H7 (cell line): Measurements from ENCODE around the gene NOL6. TPM values are rescaled to one million over a fixed set of nuclear protein-coding genes. Genes with fewer than 3 reads are reported as not detected.

Experiments
- DNase-seq: peaks from one replicate; pipeline ENCODE4 v3.0.0; 2012
- H3K27me3 ChIP-seq: 2 replicates; pipeline ENCODE4 v1.6.0; 2011; ENCODE audit warnings: mild to moderate bottlenecking, low read length; ENCODE audit not compliant: control insufficient read depth, insufficient read depth
- H3K36me3 ChIP-seq: replicated peaks from 2 replicates; pipeline ENCODE4 v1.5.1; 2011; ENCODE audit warnings: low read length; ENCODE audit not compliant: control insufficient read depth, insufficient read depth
- H3K4me3 ChIP-seq: 2 replicates; pipeline ENCODE4 v1.5.1; 2011; ENCODE audit warnings: low read depth, mild to moderate bottlenecking, control low read depth, low read length, moderate library complexity; ENCODE audit not compliant: insufficient read depth
- total RNA-seq: library from RNA; depleted of rRNA; stranded (reverse); fragments of >200 nt; shearing (Covaris generic); gene quantifications from 2 replicates; pipeline ENCODE4 v1.2.3, GENCODE V29; 2014; rRNA removed

NOL6 gene
- total RNA-seq, 1 experiment from 2014 or later, result 53.9 TPM

- no peak overlapping the region for H3K4me3 ChIP-seq
- H3K36me3 ChIP-seq, result no peaks in the 10 kb centered on the region
- no peak for DNase-seq
- no peaks in the 10 kb centered on the region for H3K27me3 ChIP-seq
Observed at GRCh38 chr9:33414889-33415500, 58.7 kb downstream of the NOL6 start.

DNA sequence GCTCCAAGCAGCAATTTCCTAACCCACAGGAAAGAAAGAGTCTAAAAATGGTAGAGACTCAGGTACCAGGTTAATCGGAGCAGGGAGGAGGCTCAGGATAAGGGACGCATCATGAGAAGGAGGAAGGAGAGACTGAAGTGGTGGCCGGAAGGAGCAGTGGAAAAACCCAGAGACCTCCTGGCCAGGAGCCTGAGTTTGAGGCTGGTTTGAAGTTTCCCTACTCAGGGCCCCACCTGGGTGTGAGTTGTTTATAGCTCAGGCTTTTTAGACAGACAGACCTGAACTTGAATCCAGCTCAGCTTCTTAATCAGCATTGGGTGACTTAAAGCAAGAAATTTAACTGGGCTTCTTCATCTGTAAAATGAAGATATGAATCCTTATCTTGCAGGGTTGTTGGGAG, 59.5 kb downstream of the NOL6 start:
- Histone ChIP-seq H3K36me3 (no peaks in the 10 kb centered on the region), H3K4me3 (no peak overlapping the region), H3K27me3 (no peaks in the 10 kb centered on the region)
- no peak for DNase-seq

Other genes with a start within 250 kb of the NOL6 start
- gene SPINK4, start 233.8 kb downstream of the NOL6 start, total RNA-seq, result not detected in 2 replicates
- gene BAG1, start 209.2 kb downstream of the NOL6 start, total RNA-seq, result 27.8 and 28.7 TPM in 2 replicates
- gene CHMP5, start 208.9 kb downstream of the NOL6 start, total RNA-seq, result 44.6 and 60.0 TPM in 2 replicates
- gene NFX1, start 183.4 kb downstream of the NOL6 start, total RNA-seq, result 14.0 and 21.9 TPM in 2 replicates
- not detected in 2 replicates for gene AQP7, start 71.4 kb downstream of the NOL6 start, total RNA-seq
- 0.18 and 2.6 TPM in 2 replicates for gene AQP3, start 26.3 kb downstream of the NOL6 start, total RNA-seq
- gene ANKRD18B, start 50.3 kb upstream of the NOL6 start, total RNA-seq, result 4.9 and 14.4 TPM in 2 replicates